OCI-LY7 (cell line): ENCODE measurements around the gene GAK. TPM values are rescaled to one million over a fixed set of nuclear protein-coding genes. Genes with fewer than 3 reads are reported as not detected.

ENCODE experiments used
- BruUV-seq: library from RNA; stranded (reverse); fragments of 400-500 nt; replicated peaks from 2 replicates; lab custom pipeline; 2021; lab: Mats Ljungman, UMichigan
- CTCF ChIA-PET: fragments of 300-600 bp; sonication (Branson Sonifier 250); formaldehyde crosslinking; loops from one replicate; lab custom pipeline; 2022; ENCODE audit warnings: antibody characterized with exemption; ENCODE audit not compliant: unreplicated experiment; lab: Charles Lee
- POLR2A ChIA-PET: fragments of 300-600 bp; sonication (Branson Sonifier 250); formaldehyde crosslinking; loops from one replicate; lab custom pipeline; 2022; ENCODE audit warnings: antibody characterized with exemption; lab: Charles Lee
- DNase-seq: peaks from one replicate; pipeline ENCODE4 v3.0.0-alpha.2; 2015; ENCODE audit warnings: low spot score
- H2AFZ ChIP-seq: fragments of 200-600 bp; sonication (generic), shearing (Covaris generic); 2 replicates; pipeline ENCODE4 v1.6.1; 2014; ENCODE audit warnings: mild to moderate bottlenecking, antibody characterized with exemption, low read length, moderate library complexity
- H3K27ac ChIP-seq: fragments of 200-600 bp; sonication (generic); 2 replicates; pipeline ENCODE4 v1.5.1; 2014; ENCODE audit warnings: mixed run types, low read depth, mild to moderate bottlenecking, moderate library complexity, low read length, inconsistent platforms; ENCODE audit not compliant: poor library complexity, severe bottlenecking
- H3K36me3 ChIP-seq: fragments of 200-600 bp; sonication (generic); 2 replicates; pipeline ENCODE4 v1.6.1; 2014; ENCODE audit warnings: mild to moderate bottlenecking, antibody characterized with exemption, low read length, moderate library complexity, mixed read lengths; ENCODE audit not compliant: insufficient read depth
- H3K4me1 ChIP-seq: fragments of 200-600 bp; sonication (generic); 2 replicates; pipeline ENCODE4 v1.5.1; 2014; ENCODE audit warnings: mild to moderate bottlenecking, low read length; ENCODE audit not compliant: insufficient read depth, poor library complexity, severe bottlenecking
- H3K4me2 ChIP-seq: fragments of 200-600 bp; sonication (generic); 2 replicates; pipeline ENCODE4 v1.6.1; 2014; ENCODE audit warnings: mild to moderate bottlenecking, low read length
- H3K4me3 ChIP-seq: fragments of 200-600 bp; sonication (generic); 2 replicates; pipeline ENCODE4 v1.5.1; 2014; ENCODE audit warnings: mild to moderate bottlenecking, low read depth, low read length; ENCODE audit not compliant: poor library complexity, severe bottlenecking
- H3K79me2 ChIP-seq: fragments of 200-600 bp; sonication (generic); 2 replicates; pipeline ENCODE4 v1.6.1; 2016; ENCODE audit warnings: low read depth, mild to moderate bottlenecking, low read length, moderate library complexity, mixed read lengths; ENCODE audit not compliant: insufficient read depth
- H3K9me2 ChIP-seq: fragments of 200-600 bp; sonication (generic); 2 replicates; pipeline ENCODE4 v1.6.1; 2016; ENCODE audit warnings: mild to moderate bottlenecking, low read length, mixed read lengths; ENCODE audit not compliant: insufficient read depth
- H3K9me3 ChIP-seq: fragments of 200-600 bp; sonication (generic); 2 replicates; pipeline ENCODE4 v1.6.1; 2014; ENCODE audit warnings: mild to moderate bottlenecking, mixed run types, low read length, mixed read lengths
- H4K20me1 ChIP-seq: fragments of 200-600 bp; sonication (generic); 2 replicates; pipeline ENCODE4 v1.6.1; 2014; ENCODE audit warnings: mild to moderate bottlenecking, antibody characterized with exemption, low read length, moderate library complexity, mixed read lengths; ENCODE audit not compliant: insufficient read depth
- CTCF ChIP-seq: fragments of 200-600 bp; sonication (generic); conservative IDR thresholded peaks from 2 replicates; pipeline ENCODE4 v1.5.1; 2014; ENCODE audit warnings: mild to moderate bottlenecking, antibody characterized with exemption, low read length, moderate library complexity, mixed read lengths
- EZH2phosphoT487 ChIP-seq: fragments of 200-600 bp; sonication (generic); IDR thresholded peaks from 2 replicates; pipeline ENCODE4 v1.6.1; 2018; ENCODE audit warnings: low read depth, borderline replicate concordance, mild to moderate bottlenecking, mixed run types, antibody characterized with exemption, low read length, moderate library complexity, mixed read lengths
- intact Hi-C: fragments of 100-400 bp; cut with micrococcal nuclease; formaldehyde crosslinking; loops from one replicate; pipeline ENCODE4 v1.10.0; 2022; ENCODE audit not compliant: unreplicated experiment
- total RNA-seq, 2 experiments: library from RNA; depleted of rRNA in 1 of 2; stranded (reverse); fragments of >200 nt in 1 of 2; shearing (Covaris generic) in 1 of 2; gene quantifications; 2 replicates each; pipeline ENCODE4 v1.2.3, GENCODE V29; 2014 to 2022

GAK gene
- total RNA-seq, 2 experiments from 2014 or later, result 86.1 to 107 TPM

GRCh38 chr4:955931-956381 is 23.8 kb upstream of the GAK start:
- Histone ChIP-seq H4K20me1 (no peaks in the 10 kb centered on the region), H3K9me3 (no peaks in the 10 kb centered on the region), H3K9me2 (no peaks in the 10 kb centered on the region), H3K4me3 (no peak overlapping the region), H2AFZ (no peak overlapping the region), H3K4me1 (no peaks in the 10 kb centered on the region), H3K27ac (no peak overlapping the region), H3K36me3 (no peaks in the 10 kb centered on the region), H3K79me2 (no peaks in the 10 kb centered on the region), H3K4me2 (no peak overlapping the region)
- DNase-seq, result no peak
- no TSS peak for BruUV-seq
- intact Hi-C loops, result no loop called here
- POLR2A ChIA-PET, result no interaction called here
- CTCF ChIA-PET, result no interaction called here
- TF ChIP-seq CTCF (no peak), EZH2phosphoT487 (no peak)

- no peaks in the 10 kb centered on the region for H3K4me1 ChIP-seq
- H3K4me2 ChIP-seq, result no peak overlapping the region
- CTCF ChIA-PET, result no interaction called here
- TF ChIP-seq EZH2phosphoT487, result no peak
- TF ChIP-seq CTCF, result no peak
- no peak overlapping the region for H2AFZ ChIP-seq
- intact Hi-C loops, result no loop called here
- no TSS peak for BruUV-seq
- POLR2A ChIA-PET, result no interaction called here
- no peak overlapping the region for H3K4me3 ChIP-seq
- H3K9me2 ChIP-seq, result no peaks in the 10 kb centered on the region
- no peaks in the 10 kb centered on the region for H3K79me2 ChIP-seq
- DNase-seq, result no peak
- H4K20me1 ChIP-seq, result no peaks in the 10 kb centered on the region
- H3K36me3 ChIP-seq, result no peaks in the 10 kb centered on the region
- no peak overlapping the region for H3K27ac ChIP-seq
- H3K9me3 ChIP-seq, result no peaks in the 10 kb centered on the region
These were observed 23.2 kb upstream of the GAK start for GRCh38 chr4:955161-955921.
